Measurements from ENCODE around the gene FZD8. TPM values are rescaled to one million over a fixed set of nuclear protein-coding genes. Genes with fewer than 3 reads are reported as not detected.

Gene FZD8
- total and polyA plus RNA-seq, 2 of the 4 experiments (the other 2 are of a cell fraction): 3.6 to 3.9 TPM

DNA sequence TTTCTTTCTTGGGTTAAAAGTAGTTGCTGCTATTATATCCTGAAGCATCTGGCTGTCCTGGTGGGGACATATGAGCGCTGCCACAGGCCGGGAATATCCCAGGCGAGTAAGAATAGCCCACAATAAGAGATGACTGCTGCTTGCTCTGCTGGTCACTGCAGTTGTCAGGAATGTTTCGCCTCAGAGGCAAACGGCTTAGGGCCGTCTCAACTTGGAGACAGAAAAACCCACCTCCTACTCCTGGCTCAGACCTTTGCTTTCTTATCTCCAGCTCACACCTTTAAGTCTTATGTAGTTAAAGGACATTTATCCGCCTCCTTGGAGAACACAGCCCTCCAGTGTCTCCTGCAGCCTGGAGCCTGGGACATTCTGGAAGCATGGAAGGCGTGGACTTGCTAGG, 36.9 kb downstream of the FZD8 start, which contains the start of gene GJD4:
Gene GJD4 (plus strand): TSS at position 151 of the 400 bp plus-strand sequence. CDS start 227 bp downstream, at position 378.
- H3K36me3 ChIP-seq (ENCODE audit: control insufficient read depth, insufficient read depth, low read length): no peaks in the 10 kb centered on the region
- ATAC-seq (ENCODE audit: low read depth): no peak
- intact Hi-C loops (cut with micrococcal nuclease): loop anchor here (5.0 kb wide), 1 partner anchor 183 kb away; no protein-coding TSS in a partner anchor
- BruUV-seq (replicated peaks): no TSS peak
- H3K4me2 ChIP-seq (ENCODE audit: low read depth, low read length): no peak within 1 kb of the TSS
- no peak within 1 kb of the TSS for H3K9ac ChIP-seq (ENCODE audit: low read depth, low read length)
- H4K8ac ChIP-seq (ENCODE audit: low read depth in 2 of 2, low read length in 2 of 2): no peak within 1 kb of the TSS
- POLR2A ChIA-PET (ENCODE audit: unreplicated experiment): no interaction called here
- H3K27ac ChIP-seq (ENCODE audit: insufficient read depth, low read length): no peak within 1 kb of the TSS
- no peak within 1 kb of the TSS for H4K5ac ChIP-seq (ENCODE audit: low read depth, low read length)
- no peaks in the 10 kb centered on the region for H4K20me1 ChIP-seq (ENCODE audit: insufficient read depth, low read length)
- CTCF ChIA-PET: interaction anchor here (0.9 kb wide), 1 partner anchor 9 kb away, joined by 3 read pairs; no protein-coding TSS in a partner anchor
- peaks cover 31% of the 10 kb centered on the region for H3K27me3 ChIP-seq (ENCODE audit: control insufficient read depth, insufficient read depth, low read length)
- peaks cover 5% of the 10 kb centered on the region; the same call in 1 of the 2 replicates for H3K9me3 ChIP-seq (ENCODE audit: control insufficient read depth, insufficient read depth, low read length)
- no CpG with 5 or more reads among the region's 8 CpGs for WGBS, 2 experiments (ENCODE audit: extremely low coverage in 2 of 2, insufficient read length in 1 of 2)
- H2BK5ac ChIP-seq (ENCODE audit: low read depth, low read length, poor library complexity, severe bottlenecking): no peak within 1 kb of the TSS
- no peak within 1 kb of the TSS for H2BK20ac ChIP-seq (ENCODE audit: low read depth, low read length)
- H3K14ac ChIP-seq (replicated peaks; ENCODE audit: low read depth, low read length): no peak within 1 kb of the TSS
- H2AFZ ChIP-seq (replicated peaks; ENCODE audit: low read length, poor library complexity): no peak within 1 kb of the TSS
- H2AK9ac ChIP-seq (replicated peaks; ENCODE audit: low read depth, low read length, poor library complexity): no peak within 1 kb of the TSS
- no peak within 1 kb of the TSS for H3K18ac ChIP-seq (ENCODE audit: low read depth, low read length)
- H3K79me1 ChIP-seq (ENCODE audit: low read depth in 1 of 2, low read length in 2 of 2): no peaks in the 10 kb centered on the region
- H2AK5ac ChIP-seq (ENCODE audit: low read depth, low read length): peak within 1 kb of the TSS; percentile 35; the same call in 1 of the 2 replicates
- dilution Hi-C loops (cut with HindIII; ENCODE audit: low sequenced_read_pairs, unreplicated experiment): no loop called here
- H3K9me1 ChIP-seq (ENCODE audit: insufficient read depth, low read length): peaks cover 4% of the 10 kb centered on the region; the same call in 1 of the 2 replicates
- no peak for DNase-seq
- H4K91ac ChIP-seq (ENCODE audit: insufficient read depth, low read depth, low read length): no peak within 1 kb of the TSS
- peaks cover 7% of the 10 kb centered on the region for H3K4me1 ChIP-seq (ENCODE audit: control insufficient read depth, insufficient read depth, low read length)
- H3K4me3 ChIP-seq (ENCODE audit: insufficient read depth, low read depth, low read length): no peak within 1 kb of the TSS
- TF ChIP-seq, protein P1, sequence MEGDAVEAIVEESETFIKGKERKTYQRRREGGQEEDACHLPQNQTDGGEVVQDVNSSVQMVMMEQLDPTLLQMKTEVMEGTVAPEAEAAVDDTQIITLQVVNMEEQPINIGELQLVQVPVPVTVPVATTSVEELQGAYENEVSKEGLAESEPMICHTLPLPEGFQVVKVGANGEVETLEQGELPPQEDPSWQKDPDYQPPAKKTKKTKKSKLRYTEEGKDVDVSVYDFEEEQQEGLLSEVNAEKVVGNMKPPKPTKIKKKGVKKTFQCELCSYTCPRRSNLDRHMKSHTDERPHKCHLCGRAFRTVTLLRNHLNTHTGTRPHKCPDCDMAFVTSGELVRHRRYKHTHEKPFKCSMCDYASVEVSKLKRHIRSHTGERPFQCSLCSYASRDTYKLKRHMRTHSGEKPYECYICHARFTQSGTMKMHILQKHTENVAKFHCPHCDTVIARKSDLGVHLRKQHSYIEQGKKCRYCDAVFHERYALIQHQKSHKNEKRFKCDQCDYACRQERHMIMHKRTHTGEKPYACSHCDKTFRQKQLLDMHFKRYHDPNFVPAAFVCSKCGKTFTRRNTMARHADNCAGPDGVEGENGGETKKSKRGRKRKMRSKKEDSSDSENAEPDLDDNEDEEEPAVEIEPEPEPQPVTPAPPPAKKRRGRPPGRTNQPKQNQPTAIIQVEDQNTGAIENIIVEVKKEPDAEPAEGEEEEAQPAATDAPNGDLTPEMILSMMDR (conservative IDR thresholded peaks at IDR 0.05; ENCODE audit: low read depth, low read length): no peak
- in situ Hi-C loops (cut with MboI; ENCODE audit: low sequenced_read_pairs): no loop called here
- H2BK120ac ChIP-seq (ENCODE audit: low read depth, low read length): no peak within 1 kb of the TSS
- H3K56ac ChIP-seq (ENCODE audit: extremely low read depth, insufficient read depth, low read length): no peak within 1 kb of the TSS
- no peak within 1 kb of the TSS for H3K4ac ChIP-seq (ENCODE audit: low read depth, low read length)
- no peak within 1 kb of the TSS for H3K23ac ChIP-seq (ENCODE audit: low read depth, low read length)
- H2BK15ac ChIP-seq (ENCODE audit: low read depth, low read length): no peak within 1 kb of the TSS
